ENCODE data around the gene C7orf57.
"Not testable (repeated sequence)": the region's sequence is repeated elsewhere in the genome, so short reads cannot be mapped to it uniquely, and the experiment has no call there.

C7orf57 gene

DNA sequence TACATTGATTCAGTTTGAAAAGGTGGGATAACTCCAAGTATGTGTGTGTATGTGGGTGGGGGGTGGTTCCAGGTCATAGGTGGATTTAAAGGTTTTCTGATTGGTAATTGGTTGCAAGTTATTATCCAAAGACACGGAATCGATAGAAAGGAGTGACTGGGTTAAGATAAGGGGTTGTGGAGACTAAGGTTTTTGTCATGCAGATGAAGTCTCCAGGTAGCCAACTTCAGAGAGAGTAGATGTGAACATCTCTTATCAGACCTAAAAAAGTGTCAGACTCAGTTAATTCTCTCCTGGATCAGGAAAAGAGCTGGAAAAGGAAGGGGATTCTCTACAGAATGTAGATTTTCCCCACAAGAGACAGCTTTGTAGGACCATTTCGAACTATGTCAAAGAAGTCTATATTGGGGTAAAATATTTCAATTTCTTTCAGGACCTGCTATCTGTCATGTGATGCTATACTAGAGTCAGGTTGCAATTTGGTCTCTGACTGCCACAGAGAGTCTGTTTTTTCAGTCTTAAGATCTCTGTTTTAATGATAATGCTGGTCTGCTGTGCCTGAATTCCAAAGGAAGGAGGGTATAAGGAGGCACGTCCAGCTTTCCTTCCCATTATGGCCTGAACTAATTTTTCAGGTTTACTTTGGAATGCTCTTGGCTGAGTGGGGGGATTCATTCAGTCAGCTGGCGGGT lies 3.6 kb downstream of the C7orf57 start:
- no peak for DNase-seq

DNA sequence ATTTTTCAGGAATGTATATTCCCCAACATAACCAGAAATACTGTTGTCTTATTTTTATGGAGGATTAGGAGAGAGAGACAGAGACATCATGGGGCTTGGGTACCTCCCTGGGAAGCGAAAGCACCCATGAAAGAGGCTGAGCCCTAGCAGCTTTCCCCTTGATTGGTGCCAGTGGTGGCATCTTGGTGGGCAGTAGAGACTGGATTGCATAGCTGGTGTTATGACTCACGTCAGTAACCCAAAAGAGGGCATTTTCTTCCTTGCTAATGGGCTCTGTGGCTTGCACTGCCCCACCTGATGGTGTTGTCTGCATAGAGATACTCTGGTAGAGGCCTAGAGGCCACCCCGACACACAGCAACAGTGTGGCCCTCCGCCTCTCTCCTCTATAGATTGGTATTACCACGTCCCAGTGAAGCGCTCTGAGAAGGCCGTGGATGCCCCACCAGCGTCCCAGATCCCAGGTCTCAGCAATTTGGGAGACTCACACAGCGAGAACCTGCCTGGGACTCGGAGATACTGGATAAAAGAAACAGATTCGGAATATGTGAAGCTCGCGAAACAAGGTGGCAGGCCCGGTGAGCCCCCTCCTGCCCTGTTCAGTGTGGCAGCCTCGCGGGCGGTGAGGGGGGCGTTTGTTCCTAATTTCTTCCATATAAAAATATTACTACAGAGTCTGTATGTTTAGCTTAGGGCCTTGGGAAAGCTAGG lies 5.8 kb downstream of the C7orf57 start:
- no peak for DNase-seq

DNA sequence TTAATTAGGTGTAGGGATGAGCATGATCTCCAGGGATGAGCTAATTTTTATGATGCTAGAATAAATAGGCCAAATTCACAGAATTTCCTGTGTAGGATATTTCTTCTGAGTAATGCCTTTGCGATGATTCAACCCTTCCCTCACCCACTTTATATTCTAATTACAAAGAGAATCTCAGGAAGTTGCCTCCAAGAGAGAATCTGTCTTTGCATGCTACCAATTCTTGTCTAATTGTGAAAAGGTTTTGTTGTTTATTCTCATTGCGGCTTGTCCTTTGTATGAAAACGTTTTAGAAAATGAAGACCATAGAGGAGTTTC lies 6.3 kb downstream of the C7orf57 start:
- DNase-seq = no peak

DNA sequence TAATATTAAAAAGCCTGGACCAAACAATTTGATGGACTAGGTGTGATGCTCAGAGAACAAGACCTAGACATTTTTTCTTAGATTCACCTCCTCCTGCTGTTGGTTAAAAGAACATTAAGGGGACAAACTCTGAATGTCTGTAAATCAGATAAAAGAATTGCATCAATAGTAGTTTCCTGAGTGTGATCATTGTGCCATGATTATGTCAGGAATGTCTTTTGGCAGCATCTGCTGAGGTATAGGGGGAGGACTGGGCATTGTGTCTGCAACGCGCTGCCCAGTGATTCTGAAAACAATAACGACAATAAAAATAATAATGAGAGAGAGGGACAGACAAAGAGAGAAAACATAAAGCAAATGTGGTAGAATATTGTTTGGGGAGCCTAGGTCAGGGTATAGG lies 6.9 kb downstream of the C7orf57 start:
- no peak for DNase-seq

DNA sequence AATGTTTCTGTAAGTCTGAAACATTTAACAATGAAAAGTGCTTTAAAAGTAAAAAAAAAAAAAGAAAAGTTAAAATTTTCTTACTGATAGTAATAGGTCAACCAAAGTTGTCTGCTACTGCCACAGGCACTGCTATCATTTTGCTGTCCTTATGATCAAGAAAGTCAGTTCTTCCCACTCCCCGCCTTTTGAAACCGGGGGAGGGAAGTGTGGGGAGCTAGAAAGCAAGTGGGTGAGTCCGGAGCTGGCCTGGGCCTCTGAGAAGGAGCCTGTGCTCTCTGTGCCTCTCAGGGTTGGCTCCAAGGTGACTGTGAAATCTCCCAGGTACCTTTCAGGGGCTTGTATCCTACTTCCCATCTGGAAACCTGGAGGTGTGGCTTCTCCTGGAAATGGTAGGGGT lies 7.3 kb downstream of the C7orf57 start:
- no peak for DNase-seq

DNA sequence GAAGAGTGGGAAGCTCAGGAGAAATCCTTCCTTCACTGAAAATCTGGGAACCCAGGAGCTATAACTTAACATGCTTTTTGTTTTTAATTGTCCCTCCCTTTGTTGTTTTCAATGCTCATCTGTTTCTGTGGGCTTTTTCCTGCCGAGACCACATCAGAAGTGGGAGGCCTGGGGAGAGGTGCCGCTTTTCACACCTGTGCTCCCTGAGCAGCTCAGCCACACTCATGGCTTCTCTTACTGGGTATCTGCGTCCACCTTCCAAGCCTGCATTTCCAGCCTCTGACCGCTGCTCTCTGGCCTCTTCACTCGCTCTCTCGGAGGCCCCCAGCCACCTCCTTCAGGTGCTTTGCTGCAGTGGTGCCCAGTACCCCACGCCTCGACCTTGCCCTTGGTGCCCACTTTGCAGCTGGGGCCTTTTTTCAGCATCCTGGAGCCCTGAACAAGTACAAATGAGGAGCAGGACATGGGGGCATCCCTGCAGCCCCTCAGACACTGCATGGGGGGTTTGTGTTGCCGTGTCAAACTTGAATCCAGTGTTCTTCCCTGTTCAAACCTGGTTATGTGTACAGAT lies 9.9 kb downstream of the C7orf57 start:
- no peak for DNase-seq

DNA sequence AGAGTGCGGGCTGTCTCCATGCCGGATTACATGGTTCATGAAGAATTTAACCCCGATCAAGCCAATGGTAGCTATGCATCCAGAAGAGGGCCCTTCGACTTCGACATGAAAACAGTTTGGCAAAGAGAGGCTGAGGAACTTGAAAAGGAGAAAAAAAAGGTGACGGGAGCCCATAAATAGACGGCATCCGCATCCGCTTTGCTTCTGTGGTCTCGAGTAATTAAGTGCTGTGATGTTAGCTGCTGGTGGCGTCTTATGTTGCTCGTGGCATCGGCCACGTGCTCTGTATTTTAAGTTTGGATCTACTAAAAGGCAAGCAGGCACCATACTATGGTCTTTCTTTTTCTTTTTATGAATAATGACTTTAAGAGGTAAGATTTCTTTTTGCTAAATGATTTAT lies 11.1 kb downstream of the C7orf57 start:
- no peak for DNase-seq

DNA sequence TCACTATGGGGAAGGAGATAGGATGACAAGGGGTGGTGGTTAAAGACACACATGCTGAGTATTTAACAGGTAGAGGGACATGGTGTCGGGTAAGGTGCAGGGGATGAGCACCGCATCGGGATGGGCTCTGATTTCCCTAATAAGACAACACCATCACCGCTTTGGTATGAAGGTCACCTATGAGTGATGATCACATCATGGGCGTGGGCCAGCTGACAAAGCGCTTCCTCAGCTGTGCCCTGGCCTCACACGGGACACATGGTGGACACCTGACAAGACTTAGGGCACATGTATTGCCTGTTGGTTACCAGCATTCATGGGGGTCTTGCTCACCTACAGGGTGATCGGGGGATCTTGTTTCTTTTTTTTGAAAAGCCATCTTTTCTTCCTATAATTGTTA lies 12.8 kb downstream of the C7orf57 start:
- no peak for DNase-seq

DNA sequence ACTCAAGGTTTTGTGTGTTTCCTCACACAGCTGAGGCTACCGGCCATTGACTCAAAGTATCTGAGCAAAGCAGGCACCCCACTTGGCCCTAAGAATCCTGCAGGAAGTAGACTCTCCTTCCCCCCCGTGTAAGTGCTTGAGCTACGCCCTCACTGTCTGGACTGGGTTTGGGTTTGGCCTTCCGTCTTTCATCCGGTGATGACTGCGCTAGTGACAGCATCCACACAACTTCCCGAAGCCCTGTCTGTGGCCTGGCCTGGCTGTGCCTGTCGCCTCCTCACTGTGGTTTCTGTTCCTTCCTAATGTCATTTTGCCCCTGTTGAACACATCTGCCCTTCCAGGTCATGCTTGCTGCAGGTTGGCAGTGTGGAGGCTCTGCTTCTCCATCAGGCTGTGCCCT lies 14.5 kb downstream of the C7orf57 start:
- DNase-seq = no peak

DNA sequence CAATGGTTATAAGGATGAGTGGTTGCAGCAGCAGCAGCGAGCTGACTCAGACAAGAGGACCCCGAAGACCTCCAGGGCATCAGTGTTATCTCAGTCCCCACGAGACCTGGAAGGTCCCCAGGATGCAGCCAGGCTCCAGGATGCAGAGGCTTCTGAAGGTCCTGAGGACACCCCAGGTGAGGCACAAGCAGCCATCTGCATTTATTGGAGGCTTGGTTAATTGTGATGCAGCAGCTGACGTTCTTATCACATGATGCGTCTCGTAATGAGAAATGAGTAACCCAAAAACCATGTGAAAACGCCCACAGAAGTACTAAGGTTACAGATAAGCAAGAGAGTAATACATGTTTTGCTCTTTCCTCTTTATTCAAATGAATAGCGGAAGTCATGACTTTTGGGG lies 17.4 kb downstream of the C7orf57 start:
- DNase-seq = no peak

DNA sequence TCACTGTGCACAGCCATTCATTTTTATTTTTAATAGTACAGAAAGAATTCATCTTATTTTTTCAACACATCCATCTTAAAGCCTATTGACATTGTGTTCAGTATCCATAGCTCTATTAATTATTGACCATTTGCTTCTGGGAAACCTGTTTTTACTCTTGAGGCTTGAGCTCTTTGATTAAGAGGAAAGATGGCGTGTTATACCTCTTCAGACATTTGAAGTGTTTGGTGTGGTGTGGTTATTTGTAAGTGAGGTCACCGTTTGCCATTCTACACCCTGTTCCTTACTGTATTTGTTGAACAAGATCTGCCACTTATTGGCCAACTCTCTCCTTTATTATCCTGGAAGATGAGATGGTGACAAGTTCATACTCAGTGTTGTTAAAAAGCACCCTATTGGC lies 18.4 kb downstream of the C7orf57 start:
- no peak for DNase-seq

DNA sequence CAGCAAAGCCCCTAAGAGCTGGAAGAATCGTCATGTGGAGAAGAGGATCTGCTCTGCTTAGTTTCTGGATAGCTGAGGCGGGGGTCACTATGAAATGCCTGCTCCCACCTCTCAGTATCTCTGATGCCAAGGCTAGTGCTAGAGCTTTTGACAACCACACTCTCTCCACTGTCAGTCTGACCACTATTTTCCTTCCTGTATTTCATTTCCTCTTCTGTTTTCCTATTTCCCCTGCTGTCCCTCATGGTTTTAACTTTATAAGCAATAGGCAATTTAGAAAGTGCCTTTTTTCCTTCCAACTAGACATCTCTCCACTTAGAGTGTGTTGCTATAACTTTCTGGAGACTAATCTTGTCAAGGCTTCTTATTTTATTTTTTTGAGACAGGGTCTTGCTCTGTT lies 23.6 kb downstream of the C7orf57 start:
- no peak for DNase-seq

DNA sequence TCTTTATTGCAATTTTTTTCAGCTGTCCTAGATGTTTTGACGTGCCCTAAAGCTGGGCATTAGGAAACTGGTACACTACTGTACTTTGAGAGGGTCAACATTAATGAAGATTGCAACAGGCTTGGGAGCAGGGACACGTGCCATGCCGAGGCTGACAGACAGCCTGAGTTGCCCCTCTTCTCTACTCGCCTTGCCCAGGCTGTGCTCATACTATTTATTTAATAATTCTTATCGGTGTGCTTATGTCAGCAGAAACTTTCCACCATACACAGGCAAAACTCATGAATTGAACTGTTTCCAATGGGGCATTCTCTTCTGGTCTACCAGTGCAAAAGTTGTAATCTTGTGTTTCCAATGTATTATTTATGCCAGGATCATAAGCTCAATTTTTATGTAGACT lies 24.4 kb downstream of the C7orf57 start:
- DNase-seq = no peak

DNA sequence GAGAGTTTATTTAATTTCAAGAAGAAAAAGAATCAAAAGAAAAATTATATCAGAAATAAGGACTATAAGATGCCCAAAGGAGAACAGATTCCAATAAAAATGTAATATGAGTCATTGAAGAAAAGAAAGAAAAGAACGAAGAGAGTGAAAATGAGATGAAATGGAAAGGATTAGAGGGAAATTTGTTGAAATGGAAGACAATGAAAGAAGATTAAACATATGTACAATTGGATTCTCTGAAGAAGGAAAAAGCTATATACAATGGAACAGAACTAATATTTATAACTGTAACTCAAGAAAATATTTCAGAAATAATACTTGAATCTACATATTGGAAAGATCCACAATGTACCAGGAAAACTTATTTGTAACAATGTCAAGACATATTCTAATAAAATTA lies 28.6 kb downstream of the C7orf57 start:
- DNase-seq = no peak

DNA sequence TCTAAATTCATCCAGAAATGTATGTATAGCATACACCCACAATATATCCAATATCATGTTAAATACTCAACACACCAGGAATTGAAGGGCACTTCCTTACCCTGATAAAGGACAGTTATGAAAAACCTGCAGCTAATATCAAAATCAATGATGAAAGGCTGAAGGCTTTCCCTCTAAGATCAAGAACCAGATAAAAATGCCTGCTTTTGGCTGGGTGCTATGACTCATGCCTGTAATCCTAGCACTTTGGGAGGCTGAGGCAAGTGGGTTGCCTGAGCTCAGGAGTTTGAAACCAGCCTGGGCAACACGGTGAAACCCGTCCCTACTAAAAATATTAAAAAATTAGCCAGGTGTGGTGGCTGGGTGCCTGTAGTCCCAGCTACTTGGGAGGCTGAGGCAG lies 32.1 kb downstream of the C7orf57 start:
- DNase-seq = no peak

DNA sequence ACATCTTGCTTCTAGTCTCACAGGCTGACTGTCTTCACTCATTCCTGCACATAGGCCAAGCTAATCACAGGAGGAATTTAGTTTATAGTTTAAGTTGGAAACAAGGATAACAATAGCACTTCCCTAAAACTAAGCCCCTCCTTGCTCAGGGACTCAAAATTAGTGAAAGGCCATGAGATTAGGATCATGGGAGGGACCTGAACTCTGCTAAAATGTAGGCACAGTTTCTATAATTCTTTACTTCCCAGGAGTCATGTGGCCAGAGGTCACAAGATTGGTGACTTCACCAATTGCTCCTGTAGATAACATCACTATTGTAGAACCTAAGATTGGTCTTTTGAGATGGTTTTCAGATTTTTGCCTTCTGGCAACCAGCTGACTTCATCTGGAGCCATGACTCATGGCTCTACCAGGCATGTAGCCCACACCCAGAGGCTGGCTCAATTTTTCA lies 38.9 kb downstream of the C7orf57 start:
- DNase-seq = no peak

DNA sequence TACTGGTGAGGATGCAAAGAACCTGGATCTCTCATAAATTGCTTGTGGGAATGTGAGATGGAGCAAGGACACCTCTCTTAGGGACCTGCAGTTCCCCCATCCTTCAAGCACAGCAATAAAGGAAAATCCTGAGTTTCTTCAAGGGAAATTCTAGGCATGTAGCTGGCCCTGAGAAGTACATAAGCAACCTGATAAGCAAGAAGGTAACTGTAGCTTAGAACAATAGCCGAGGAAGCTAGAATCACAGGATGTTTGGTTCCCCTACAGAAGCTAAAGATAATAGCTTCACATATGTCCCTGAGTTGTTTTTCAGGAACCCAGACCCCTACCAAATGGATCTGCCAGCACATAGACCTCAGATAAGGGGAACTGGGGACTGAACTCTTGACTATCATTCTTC lies 42.1 kb downstream of the C7orf57 start:
- no peak for DNase-seq

DNA sequence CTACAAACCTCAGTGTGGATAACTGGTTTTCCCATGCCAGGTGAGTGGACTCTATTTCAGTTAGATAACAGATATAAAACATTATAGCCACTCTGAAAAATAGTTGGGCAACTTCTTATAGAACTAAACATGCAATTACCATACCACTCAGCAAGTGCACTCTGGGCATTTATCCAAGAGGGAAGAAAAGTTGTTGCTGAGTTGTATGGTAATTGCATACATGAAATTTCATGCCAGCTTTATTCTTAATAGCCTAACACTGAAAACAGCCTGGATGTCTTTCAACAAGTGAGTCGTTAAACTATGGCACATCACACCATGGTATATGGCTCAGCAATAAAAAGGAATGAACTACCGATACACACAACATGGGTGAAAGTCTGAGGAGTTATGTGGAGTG lies 43.1 kb downstream of the C7orf57 start:
- no peak for DNase-seq

DNA sequence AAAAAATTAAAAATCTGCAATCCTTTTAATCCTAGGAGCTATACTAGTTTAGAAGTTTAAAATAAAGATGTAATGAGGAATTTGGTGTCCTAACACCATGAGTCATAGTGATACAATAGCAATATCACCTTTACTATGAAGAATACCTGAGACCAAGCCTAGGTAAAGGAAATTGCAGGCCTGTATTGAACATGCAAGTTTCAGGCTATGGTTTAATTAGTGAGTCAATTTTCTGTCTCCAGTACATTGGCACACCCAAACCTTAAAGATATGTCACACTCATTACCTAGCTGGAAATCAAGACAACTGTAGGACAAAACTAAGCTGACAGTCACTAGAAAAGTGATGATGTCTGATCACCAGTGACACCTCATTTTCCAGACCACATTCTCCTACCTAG lies 47.0 kb downstream of the C7orf57 start:
- not testable (repeated sequence) for DNase-seq

DNA sequence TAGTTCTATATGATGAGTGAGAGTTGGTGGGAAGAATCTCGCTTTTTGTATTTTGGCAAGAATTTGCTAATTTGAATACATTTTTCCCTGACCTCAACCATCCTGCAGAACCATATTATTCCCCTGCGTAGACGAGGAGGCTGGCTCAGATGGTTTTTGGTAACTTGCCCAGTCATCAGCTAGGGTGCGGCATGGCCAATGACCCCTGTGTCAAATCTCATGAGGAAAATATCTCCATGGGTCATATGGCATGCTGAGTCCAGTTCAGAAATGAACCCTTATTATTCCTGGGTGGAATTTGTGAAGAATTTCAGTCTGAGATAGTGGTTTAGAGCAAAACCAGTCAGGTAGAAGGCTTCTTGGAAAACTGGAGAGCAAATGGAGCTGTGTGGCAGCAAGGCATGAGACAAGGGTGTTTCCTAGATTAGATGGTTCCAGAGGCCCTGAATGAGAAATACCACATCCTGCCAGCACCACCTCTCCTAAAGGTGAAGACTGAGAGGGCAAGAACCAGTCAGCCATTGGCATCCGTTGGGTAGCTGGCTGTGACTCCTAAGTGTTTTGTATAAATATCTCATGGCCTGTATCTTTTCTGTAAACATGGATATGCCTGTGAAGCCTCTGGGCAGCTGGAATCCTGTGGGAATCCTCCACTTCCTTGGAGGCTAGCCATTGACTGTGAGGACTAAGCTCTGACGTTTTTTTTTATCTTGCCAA lies 47.9 kb downstream of the C7orf57 start:
- DNase-seq = no peak

DNA sequence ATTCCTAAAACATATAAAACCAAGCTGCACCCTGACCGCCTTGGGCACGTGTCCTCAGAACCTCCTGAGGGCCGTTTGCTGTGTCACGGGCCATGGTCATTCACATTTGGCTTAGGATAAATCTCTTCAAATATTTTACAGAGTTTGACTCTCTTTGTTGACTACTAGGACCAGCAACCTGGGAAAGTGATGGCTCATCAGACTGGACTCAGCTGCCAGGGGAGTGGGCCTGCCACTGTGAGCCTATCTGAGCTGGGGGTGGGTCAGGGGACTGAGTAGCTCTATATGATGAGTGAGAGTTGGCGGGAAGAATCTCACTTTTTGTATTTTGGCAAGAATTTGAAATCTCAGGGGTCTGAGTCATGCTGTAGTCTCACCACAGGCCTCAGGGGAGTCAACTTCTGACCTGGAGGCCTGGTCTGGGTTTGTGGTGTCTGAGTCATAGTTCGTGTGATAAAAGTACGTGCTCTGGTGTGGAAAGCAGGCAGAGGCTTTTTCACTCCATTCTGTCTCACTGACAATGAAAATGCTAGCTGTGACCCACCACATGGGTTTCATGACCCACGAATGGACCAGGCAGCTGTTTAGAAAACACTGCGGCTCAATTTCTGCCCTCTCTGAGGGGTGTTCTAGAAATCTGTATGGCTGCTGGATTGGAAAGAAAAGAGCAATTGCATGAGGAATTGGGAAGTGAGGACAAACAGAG lies 49.5 kb downstream of the C7orf57 start:
- DNase-seq = no peak

DNA sequence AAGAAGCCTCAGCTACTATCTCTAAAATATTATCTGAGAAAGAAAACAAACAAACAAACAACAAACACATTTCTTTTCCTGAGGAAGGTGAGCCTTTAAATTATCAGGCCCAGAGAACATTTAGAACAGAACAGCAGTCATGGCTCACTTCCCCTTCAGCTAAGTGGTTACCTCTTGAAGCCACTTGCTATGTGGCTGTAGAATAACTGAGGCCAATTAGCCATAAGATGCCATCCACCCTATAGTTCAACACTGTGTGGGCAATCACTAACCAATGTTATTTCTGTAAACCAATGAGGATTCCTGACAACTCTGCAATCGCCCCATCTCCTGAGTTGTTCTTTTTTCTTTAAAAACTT lies 50.1 kb downstream of the C7orf57 start:
- DNase-seq = no peak

DNA sequence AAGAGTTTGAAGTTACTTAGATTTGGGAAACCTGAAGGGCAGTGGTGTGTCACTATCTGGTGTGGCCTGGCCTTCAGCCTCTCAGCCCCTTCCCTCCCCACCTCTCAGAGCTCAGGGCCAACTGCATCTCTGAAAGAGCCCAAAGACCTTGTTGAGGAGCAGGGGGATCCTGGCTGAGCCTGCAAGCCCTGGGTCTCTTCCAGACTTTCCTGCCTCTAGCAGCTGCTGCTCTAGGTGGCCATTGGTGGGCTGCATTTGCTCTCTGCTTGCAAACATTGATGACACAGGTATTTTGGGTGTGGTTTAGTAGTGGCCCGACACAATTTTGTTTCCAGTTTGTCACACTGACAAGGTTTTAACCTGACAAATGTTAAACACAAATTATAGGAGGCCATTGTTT lies 50.6 kb downstream of the C7orf57 start:
- no peak for DNase-seq
